ENCODE results near the gene SNED1.

Gene SNED1

GRCh38 chr2:240960309-240960970 lies 38.0 kb upstream of the SNED1 start:
- DNase-seq (ENCODE audit: low read depth in 2 of 2), result no peak

GRCh38 chr2:240960971-240961876 lies 37.2 kb upstream of the SNED1 start:
- DNase-seq (ENCODE audit: low read depth in 2 of 2), result no peak

DNA sequence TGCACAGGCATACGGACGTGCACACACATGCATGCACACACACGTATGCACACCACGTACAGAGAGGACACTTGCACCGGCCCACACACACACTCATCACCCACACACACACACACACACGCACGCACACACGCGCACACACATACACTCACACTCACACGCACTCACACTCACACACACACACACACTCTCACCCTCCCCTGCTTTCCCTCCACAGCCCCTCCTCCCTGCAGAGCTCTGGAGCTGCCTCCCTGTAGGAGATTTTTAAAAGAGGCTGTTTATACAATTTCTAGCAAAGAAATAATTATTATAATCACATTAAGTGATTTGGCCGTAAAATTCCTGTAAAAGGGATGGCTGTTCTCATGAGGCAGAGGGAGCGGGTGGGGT lies 36.5 kb upstream of the SNED1 start:
- no peak for DNase-seq (ENCODE audit: low read depth in 2 of 2)

- DNase-seq (ENCODE audit: low read depth in 2 of 2), result no peak
Measured at GRCh38 chr2:240962300-240963064, 35.9 kb upstream of the SNED1 start.

DNA sequence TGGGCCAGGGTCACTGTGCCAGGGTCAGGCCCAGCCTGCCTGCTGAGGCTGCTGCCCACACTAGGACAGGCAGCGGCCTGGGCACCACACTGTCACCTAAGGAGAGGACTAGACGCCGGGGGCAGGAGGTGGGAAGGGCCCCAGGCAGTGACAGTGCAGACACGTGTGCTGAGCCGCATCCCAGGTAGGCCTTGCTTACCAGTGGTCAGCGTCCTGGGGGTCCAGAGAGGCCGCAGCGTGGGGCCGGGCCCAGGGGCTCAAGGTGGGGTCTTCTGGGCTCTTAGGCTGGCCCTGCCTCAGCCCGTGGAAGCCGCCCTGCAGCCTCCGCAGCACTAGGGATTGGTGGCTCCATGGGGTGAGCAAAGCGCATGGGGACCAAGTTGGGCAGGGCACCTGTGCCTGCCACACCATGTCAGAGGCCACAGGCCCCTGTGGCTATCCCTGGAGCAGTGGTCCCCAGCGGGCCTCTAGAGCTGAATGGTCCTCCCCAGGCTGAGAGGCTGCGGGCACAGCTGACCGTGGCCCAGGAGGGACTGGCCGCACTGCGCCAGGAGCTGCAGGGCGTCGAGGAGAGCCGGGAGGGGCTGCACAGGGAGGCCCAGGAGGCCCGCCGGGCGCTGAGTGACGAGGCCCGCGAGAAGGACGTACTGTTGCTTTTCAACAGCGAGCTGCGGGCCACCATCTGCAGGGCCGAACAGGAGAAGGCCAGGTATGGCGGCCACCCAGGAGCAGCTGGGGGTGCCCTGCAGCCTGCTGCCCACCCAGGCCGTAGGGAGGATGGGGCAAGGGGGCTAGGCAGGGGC lies 35.2 kb upstream of the SNED1 start:
- no peak for DNase-seq (ENCODE audit: low read depth in 2 of 2)

GRCh38 chr2:240963868-240964703 lies 34.3 kb upstream of the SNED1 start:
- DNase-seq (ENCODE audit: low read depth in 2 of 2), result no peak

DNA sequence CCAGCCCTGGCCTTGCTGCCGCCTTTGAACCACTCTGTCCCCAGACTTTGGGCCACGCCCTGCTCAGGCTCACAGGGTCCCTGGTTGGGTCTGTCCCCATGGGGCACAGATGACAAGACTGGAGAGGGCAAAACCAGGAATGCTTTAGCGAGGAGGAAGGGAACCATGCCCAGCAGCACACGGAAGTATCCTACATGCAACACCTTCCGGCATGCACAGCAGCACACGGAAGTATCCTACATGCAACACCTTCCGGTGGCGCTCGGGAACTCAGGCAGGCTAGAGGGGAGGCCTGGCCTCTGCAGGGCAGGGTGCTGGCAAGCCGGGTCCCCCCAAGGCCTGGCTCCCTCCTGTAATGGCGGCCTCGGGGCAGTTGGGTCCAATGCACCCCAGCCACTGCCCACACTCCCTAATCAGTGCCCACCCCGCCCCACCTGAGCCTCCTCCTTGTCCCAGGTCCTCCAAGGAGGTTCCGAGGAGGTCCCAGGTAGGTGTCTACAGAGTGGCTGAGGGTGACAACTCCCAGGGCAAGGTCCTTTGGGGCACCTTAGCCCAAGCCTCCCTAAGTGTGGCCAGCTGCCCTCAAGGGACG lies 33.6 kb upstream of the SNED1 start:
- DNase-seq (ENCODE audit: low read depth in 2 of 2), result no peak

DNA sequence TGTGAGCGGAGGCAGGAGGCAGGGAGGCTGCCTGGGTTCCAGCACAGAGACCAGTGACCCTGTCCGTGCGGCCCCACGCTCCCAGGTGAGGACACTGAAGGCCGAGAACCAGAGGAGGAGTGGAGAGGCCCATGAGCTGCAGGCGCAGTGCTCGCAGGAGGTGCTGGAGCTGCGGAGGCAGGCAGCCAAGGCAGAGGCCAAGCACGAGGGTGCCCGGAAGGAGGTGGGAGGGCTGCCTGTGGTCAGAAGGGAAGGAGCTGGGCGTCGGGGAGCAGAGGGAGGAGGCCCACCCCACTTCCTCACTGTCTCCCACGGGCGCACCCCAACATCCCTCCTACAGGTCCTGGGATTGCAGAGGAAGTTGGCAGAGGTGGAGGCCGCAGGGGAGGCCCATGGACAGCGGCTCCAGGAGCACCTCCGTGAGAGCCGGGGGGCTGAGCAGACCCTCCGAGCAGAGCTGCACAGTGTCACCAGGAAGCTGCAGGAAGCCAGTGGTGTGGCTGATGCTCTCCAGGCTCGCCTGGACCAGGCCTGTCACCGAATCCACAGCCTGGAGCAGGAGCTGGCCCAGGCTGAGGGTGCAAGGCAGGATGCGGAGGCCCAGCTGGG lies 33.0 kb upstream of the SNED1 start:
- DNase-seq (ENCODE audit: low read depth in 2 of 2), result no peak

- DNase-seq (ENCODE audit: low read depth in 2 of 2), result no peak
Measured at GRCh38 chr2:240965905-240966456, 32.4 kb upstream of the SNED1 start.

- DNase-seq (ENCODE audit: low read depth in 2 of 2), result no peak
Measured at GRCh38 chr2:240966457-240966905, 31.9 kb upstream of the SNED1 start.

DNA sequence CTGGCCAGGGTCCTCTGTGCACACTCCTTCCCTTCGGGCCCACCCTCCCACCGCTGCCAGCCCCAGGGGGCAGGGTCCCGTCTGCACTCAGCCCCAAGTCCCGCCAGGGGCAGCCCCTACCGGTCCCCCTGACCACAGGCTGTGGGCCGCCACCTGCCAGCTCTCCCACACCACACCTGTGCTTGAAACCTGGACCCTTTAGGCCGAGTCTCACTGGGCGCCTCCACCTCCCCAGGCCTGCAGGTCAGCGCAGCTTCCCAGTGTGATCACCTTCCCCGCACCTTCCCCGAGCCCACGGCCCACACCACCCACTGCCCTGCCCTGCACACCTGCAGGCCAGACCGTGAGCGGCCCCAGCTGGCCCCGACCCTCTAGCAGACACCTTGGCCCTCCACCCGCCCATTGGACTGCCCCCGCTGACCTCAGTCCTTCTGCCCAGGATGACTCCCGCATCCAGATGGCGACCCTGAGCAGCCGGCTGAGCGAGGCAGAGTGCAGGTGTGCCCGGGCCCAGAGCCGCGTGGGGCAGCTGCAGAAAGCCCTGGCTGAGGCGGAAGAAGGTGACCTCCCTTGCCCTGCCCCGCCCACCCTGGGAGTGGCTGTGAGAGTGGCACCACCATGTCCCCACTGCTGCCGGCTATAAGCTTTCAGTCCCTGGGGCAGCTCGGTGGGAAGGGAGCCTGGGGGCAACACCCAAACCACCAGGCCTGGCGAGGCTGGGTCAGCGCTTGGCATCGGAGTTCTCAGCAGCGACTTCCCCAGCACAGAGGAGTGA lies 31.3 kb upstream of the SNED1 start:
- DNase-seq (ENCODE audit: low read depth in 2 of 2), result no peak

DNA sequence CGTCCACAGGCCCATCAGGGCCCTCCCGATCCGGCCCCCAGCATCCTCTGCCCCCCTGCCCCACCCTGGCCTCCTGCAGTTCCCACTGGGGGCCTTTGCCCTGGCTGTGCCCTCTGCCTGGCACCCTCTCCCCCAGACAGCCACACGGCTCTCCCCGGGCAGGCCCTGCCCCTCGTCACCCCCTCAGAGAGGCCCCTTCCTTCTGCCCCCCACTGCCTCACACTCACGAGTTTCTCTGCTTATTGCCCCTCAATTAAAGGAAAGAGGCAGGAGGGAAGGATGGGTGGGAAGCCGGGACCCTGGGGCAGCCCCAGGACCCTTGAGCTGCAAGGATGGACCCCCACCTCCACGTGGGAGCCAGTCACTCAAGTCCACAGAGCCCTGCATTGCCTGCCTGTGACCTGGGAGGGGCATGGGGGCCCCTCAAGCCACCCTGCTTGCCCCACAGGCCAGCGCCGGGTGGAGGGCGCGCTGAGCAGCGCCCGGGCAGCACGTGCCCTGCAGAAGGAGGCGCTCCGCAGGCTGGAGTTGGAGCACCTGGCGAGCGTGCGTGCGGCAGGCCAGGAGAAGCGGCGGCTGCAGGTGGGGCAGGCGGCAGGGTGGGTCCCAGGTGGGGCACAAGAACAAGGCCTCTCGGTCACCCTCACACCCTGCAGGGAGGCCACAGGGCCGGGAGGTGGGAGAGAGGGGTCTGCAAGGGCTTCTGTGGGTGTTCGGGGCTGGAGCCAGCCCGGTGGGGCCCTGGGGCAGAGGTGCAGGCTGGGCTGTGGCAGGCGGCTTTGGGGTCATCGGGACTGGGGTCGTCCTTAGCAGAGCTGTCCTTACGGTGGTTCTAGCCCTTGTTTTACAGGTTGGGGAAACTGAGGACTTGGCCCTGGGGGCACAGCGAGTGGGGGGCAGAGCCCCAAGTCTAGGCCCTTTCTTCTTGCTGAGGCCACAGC lies 30.5 kb upstream of the SNED1 start:
- no peak for DNase-seq (ENCODE audit: low read depth in 2 of 2)

DNA sequence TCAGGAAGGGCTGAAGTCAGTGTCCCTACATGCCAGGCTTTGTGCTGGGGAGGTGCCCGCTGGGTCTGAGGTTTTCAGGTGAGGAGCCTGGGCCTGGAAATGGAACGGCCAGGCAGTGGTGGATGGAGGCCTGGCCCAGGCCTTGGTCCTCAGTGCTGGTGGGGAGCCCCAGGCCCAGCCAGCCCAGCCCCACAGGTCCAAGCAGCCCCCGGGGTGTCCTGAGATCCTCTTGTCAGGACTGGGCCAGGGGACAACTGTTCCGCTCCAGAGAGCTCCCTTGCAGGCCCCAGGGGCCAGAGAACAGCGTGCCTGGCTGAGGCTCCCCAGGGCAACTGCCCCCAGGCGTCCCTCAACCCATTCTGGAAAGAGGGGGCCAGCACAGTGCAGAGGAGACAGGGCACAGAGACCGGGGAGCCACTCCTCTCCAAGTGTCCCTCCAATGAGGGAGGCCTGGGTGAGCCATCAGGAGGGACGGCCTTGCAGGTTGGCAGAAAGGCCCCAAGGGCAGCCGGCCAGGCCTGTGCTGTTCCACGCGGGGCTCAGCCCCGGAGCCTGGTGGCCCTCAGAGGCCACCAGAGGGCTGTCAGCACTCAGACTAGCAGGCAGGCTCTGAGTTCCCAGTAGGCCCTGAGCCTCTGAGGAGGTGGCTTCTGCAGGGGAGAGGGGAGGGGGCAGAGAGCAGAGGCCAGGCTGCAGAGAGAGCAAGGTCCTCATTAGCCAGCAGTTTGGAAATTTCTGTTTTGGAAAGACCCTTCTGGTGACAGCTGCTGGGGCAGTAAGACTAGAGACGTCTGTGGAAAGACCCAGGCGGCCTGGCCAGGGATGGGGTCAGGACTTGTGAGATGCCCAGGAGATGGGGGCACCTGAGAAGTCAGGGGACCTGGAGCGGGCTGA lies 29.4 kb upstream of the SNED1 start:
- no peak for DNase-seq (ENCODE audit: low read depth in 2 of 2)

DNA sequence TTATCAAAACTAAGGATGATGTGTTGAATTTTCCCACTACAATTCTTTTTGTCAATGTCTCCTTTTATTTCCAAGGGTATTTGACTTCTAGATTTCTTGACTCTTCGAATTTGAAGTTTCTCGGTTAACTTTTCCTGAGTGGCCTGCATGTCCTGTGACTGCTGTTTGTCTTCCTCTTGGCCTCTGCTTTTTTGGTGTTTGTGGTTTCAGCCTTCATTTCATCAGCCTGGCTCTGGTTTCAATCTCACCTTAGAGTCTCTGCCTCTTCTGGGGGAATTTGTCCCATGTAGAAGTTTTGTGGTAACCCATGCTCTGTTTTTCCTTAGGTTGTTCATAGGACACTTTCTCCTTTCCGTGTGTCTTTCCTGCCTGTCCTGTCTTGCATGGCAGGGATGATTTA lies 28.3 kb upstream of the SNED1 start:
- no peak for DNase-seq (ENCODE audit: low read depth in 2 of 2)

DNA sequence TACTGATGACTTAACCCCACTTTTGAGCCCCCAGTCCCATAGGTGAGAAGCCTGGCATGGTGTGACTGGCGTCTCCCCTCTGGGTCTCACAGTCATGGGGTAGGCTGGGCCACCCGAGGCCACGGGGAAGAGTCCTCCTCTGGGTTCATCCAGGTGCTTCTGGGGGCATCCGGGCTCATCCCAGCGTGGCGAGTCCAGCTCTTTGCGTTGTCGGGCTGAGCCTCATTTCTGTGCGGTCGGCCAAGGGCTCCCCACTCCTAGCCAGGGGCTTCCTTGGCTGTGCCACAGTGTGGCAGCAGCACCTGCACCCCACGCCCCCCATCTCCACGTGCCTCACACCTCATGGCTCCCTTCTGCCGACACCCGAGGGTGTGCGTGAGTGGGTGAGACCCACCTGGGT lies 27.6 kb upstream of the SNED1 start:
- no peak for DNase-seq (ENCODE audit: low read depth in 2 of 2)

GRCh38 chr2:240972201-240972600 lies 26.2 kb upstream of the SNED1 start:
- DNase-seq (ENCODE audit: low read depth in 2 of 2), result no peak
